B cell (primary cell): ENCODE data around the gene LSM3. TPM values are rescaled to one million over a fixed set of nuclear protein-coding genes. Genes with fewer than 3 reads are reported as not detected.

Experiments used
- ATAC-seq: fragments of 200-7000 bp; cut with Tn5 transposase; one replicate; pipeline ENCODE4 v1.10.0; 2021; ENCODE audit warnings: low read depth, mild to moderate bottlenecking, moderate number of reproducible peaks, moderate library complexity
- CTCF ChIA-PET: fragments of 350-600 bp; sonication (Branson Sonifier 250); formaldehyde crosslinking; loops from one replicate; lab custom pipeline; 2021; ENCODE audit warnings: antibody characterized with exemption, inconsistent platforms; lab: Charles Lee
- POLR2A ChIA-PET: fragments of 350-600 bp; sonication (Branson Sonifier 250); formaldehyde crosslinking; loops from one replicate; lab custom pipeline; 2021; ENCODE audit warnings: antibody characterized with exemption; lab: Charles Lee
- DNase-seq: peaks from one replicate; pipeline ENCODE4 v3.0.0; 2013
- H2AFZ ChIP-seq: 2 replicates; pipeline ENCODE4 v1.6.1; 2012; ENCODE audit warnings: mild to moderate bottlenecking, low read depth, low read length; ENCODE audit not compliant: insufficient read depth, poor library complexity, severe bottlenecking
- H3K27ac ChIP-seq, 2 donors: 1 replicate in 1 of 2; 2 replicates in 1 of 2; pipeline ENCODE4 v1.5.1; 2012 to 2013; ENCODE audit warnings: low read length in 2 of 2, mild to moderate bottlenecking in 2 of 2, moderate library complexity in 1 of 2
- H3K27me3 ChIP-seq, 4 experiments: fragments of 200-600 bp in 1 of 4; sonication (generic) in 1 of 4; replicated peaks in 1 of 4; 1 replicate in 2 of 4; 2 replicates in 2 of 4; pipeline versions ENCODE4 v1.6.1 to v1.7.0; 2013 to 2016; ENCODE audit warnings: low read length in 3 of 4, mild to moderate bottlenecking in 2 of 4, mixed read lengths in 1 of 4, moderate library complexity in 1 of 4; ENCODE audit not compliant: insufficient read depth in 4 of 4, control insufficient read depth in 3 of 4; ENCODE audit errors: control extremely low read depth in 1 of 4
- H3K36me3 ChIP-seq, 2 experiments: replicated peaks in 1 of 2; 1 replicate in 1 of 2; 2 replicates in 1 of 2; pipeline versions ENCODE4 v1.6.1 to v1.7.1; 2013; ENCODE audit warnings: low read length in 1 of 2; ENCODE audit not compliant: insufficient read depth in 2 of 2, control insufficient read depth in 1 of 2; ENCODE audit errors: control extremely low read depth in 1 of 2, extremely low read depth in 1 of 2
- H3K4me1 ChIP-seq, 2 donors: fragments of 200-600 bp in 1 of 2; sonication (generic) in 1 of 2; 1 replicate in 1 of 2; 2 replicates in 1 of 2; pipeline versions ENCODE4 v1.5.1 to v1.6.1; 2013 to 2017; ENCODE audit warnings: low read length in 2 of 2; ENCODE audit not compliant: control insufficient read depth in 2 of 2, insufficient read depth in 2 of 2
- H3K4me2 ChIP-seq: replicated peaks from 2 replicates; pipeline ENCODE3; 2012; ENCODE audit warnings: mild to moderate bottlenecking, low read depth, low read length; ENCODE audit not compliant: poor library complexity, severe bottlenecking
- H3K4me3 ChIP-seq, 5 experiments: fragments of 200-600 bp in 1 of 5; sonication (generic) in 1 of 5; 1 replicate in 3 of 5; 2 replicates in 2 of 5; pipeline versions ENCODE4 v1.5.1 to v1.7.0; 2011 to 2016; ENCODE audit warnings: low read length in 4 of 5, mild to moderate bottlenecking in 4 of 5, low read depth in 2 of 5, control low read depth in 1 of 5, moderate library complexity in 1 of 5; ENCODE audit not compliant: insufficient read depth in 1 of 5; ENCODE audit errors: control extremely low read depth in 1 of 5, extremely low read depth in 1 of 5
- H3K79me2 ChIP-seq: fragments of 200-600 bp; sonication (generic); one replicate; pipeline ENCODE4 v1.6.0; 2016; ENCODE audit warnings: low read length; ENCODE audit not compliant: control insufficient read depth, insufficient read depth
- H3K9ac ChIP-seq: fragments of 200-600 bp; sonication (generic); 2 replicates; pipeline ENCODE4 v1.6.1; 2017; ENCODE audit warnings: mild to moderate bottlenecking, low read length, moderate library complexity
- H3K9me3 ChIP-seq, 3 donors: one replicate each; pipeline versions ENCODE4 v1.6.1 to v1.7.1; 2013; ENCODE audit warnings: low read length in 2 of 3; ENCODE audit not compliant: control insufficient read depth in 2 of 3, insufficient read depth in 1 of 3; ENCODE audit errors: control extremely low read depth in 1 of 3
- H4K20me1 ChIP-seq: 2 replicates; pipeline ENCODE4 v1.6.0; 2012; ENCODE audit warnings: mild to moderate bottlenecking, low read length; ENCODE audit not compliant: insufficient read depth, control insufficient read depth, poor library complexity, severe bottlenecking
- H3K27ac Mint-ChIP-seq: one replicate; pipeline ENCODE4 v1.8.0; 2021; ENCODE audit warnings: mixed read lengths
- H3K27me3 Mint-ChIP-seq: one replicate; pipeline ENCODE4 v1.8.0; 2021; ENCODE audit warnings: mixed read lengths
- H3K4me1 Mint-ChIP-seq: one replicate; pipeline ENCODE4 v1.8.0; 2021; ENCODE audit warnings: mixed read lengths
- H3K4me3 Mint-ChIP-seq: one replicate; pipeline ENCODE4 v1.8.0; 2021; ENCODE audit warnings: mixed read lengths
- H3K9me3 Mint-ChIP-seq: one replicate; pipeline ENCODE4 v1.8.0; 2022; ENCODE audit warnings: mixed read lengths; ENCODE audit not compliant: insufficient read depth
- CTCF ChIP-seq: fragments of 200-600 bp; IDR thresholded peaks from one replicate; pipeline ENCODE4 v1.8.0; 2022; ENCODE audit warnings: antibody characterized with exemption, mild to moderate bottlenecking
- EZH2 ChIP-seq: IDR thresholded peaks from 2 replicates; pipeline ENCODE4 v1.6.1; 2012; ENCODE audit warnings: borderline replicate concordance, low read depth, mild to moderate bottlenecking, moderate library complexity, low read length; ENCODE audit not compliant: insufficient read depth, poor library complexity, severe bottlenecking
- WGBS: methylation state at CpG from one replicate; pipeline ENCODE4 v1.1.5; 2013; ENCODE audit warnings: missing lambda C conversion rate; ENCODE audit not compliant: insufficient coverage; 5-methylcytosine and 5-hydroxymethylcytosine counted together
- intact Hi-C: fragments of 100-400 bp; cut with micrococcal nuclease; formaldehyde crosslinking; loops from one replicate; pipeline ENCODE4 v1.10.0; 2022
- polyA plus RNA-seq: library from polyadenylated mRNA; depleted of rRNA; stranded (reverse); fragments of >200 nt; gene quantifications from 2 replicates; pipeline ENCODE4 v1.2.3, GENCODE V29; 2012
- total RNA-seq, 2 donors: library from RNA; stranded (reverse); fragments of 120-200 nt in 1 of 2; gene quantifications; 1 replicate in 1 of 2; 2 replicates in 1 of 2; pipeline versions ENCODE4 v1.2.3 to v1.2.4, GENCODE V29; 2013 to 2022

LSM3 gene
- total and polyA plus RNA-seq, 2 donors (not counting 1 experiment from before 2014, with no cell fraction given) = 2.8 to 10.0 TPM

DNA sequence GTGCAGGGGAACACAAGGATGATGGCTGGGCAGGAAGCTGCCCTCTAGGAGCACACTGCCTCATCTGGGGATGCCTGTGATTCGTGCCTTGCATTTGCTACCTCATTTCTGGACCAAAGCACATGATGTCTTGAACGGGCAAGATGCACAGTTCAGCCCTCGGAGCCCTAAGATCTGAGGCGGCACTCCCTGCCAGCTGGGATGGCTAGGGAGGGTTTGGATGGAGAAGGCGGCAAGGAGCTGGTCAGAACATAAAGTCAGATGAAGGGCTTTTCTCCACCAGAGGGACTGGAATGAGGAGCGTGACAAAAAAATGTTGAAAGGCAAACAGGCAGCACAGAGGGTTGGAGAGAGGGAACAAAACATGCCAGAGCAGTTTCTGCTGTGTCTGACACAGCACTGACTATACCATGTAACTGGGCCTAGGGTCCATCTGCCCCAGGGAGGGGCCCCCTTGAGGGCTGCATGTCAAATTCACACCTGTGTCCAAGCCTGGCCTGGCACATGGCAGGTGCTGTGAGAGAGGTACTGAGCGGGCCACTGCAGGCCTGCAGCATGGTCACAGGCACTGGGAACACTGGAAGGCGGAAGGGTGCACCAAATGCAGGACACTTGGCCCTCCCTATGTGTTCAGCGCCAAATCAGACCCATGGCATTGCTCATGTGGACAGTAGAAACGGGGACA lies 32.1 kb upstream of the LSM3 start:
- no peak for ATAC-seq
- H3K27ac Mint-ChIP-seq = peak overlapping the region; percentile 92
- H3K9ac ChIP-seq = no peak overlapping the region
- no peaks in the 10 kb centered on the region for H3K9me3 ChIP-seq
- H3K9me3 Mint-ChIP-seq = no peaks in the 10 kb centered on the region
- H3K4me3 Mint-ChIP-seq = no peak overlapping the region
- TF ChIP-seq EZH2 (no peak), CTCF (no peak)
- peaks cover 18 to 21% of the 10 kb centered on the region in 2 donors for H3K4me1 ChIP-seq
- no peak overlapping the region for H2AFZ ChIP-seq
- no peaks in the 10 kb centered on the region for H3K27me3 Mint-ChIP-seq
- H3K27me3 ChIP-seq = no peaks in the 10 kb centered on the region
- no peak overlapping the region for H3K4me2 ChIP-seq
- H3K79me2 ChIP-seq = no peaks in the 10 kb centered on the region
- H3K4me1 Mint-ChIP-seq = peaks cover 17% of the 10 kb centered on the region
- CTCF ChIA-PET = interaction anchor here (0.7 to 1.9 kb wide), 3 partner anchors 22 to 115 kb away, joined by 3 to 4 read pairs (median 3); no protein-coding TSS in a partner anchor
- H3K27ac ChIP-seq = peak overlapping the region; percentile 81 to 95
- intact Hi-C loops = no loop called here
- peaks cover 0 to 62% of the 10 kb centered on the region in 2 experiments for H3K36me3 ChIP-seq
- no peak for DNase-seq
- H3K4me3 ChIP-seq = no peak overlapping the region
- H4K20me1 ChIP-seq = no peaks in the 10 kb centered on the region
- POLR2A ChIA-PET = interaction anchor here (2.2 kb wide), 1 partner anchor 32 kb away, joined by 7 read pairs; the partner anchor contains the start of genes LSM3 and XPC
- WGBS = 94% methylated on average over 10 of the region's 10 CpGs

DNA sequence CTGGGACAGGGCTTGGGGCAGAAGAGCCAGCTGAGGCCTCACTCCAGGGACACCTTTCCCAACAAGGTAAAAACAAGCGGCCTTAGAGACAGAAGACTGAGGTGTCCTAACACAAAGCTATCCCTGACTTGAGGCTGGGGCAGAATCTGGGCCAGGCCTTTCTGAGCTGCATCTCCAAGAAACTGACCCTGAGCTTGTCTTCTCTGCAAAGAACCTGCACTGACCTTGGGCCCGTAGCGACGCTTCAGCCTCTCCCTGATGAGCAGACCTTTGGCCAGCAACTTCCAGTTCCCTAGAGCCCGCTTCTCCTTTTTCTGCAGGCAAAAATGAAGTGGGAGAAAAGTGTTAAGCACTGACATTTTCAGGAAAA lies 31.6 kb upstream of the LSM3 start:
- CTCF ChIA-PET = interaction anchor here (1.9 kb wide), 1 partner anchor 115 kb away, joined by 4 read pairs; no protein-coding TSS in a partner anchor
- H3K27ac ChIP-seq = peak overlapping the region in 1 of 2 donors; percentile 95

More for the DNA sequence above, 31.6 kb upstream of the LSM3 start:
- H2AFZ ChIP-seq = no peak overlapping the region
- H3K79me2 ChIP-seq = no peaks in the 10 kb centered on the region
- ATAC-seq = no peak
- H3K4me3 ChIP-seq = no peak overlapping the region
- H3K4me2 ChIP-seq = no peak overlapping the region
- H3K4me1 ChIP-seq = peaks cover 18 to 21% of the 10 kb centered on the region in 2 donors
- peak overlapping the region; percentile 65 for H3K27ac Mint-ChIP-seq
- POLR2A ChIA-PET = interaction anchor here (2.2 kb wide), 1 partner anchor 32 kb away, joined by 7 read pairs; the partner anchor contains the start of genes LSM3 and XPC
- H4K20me1 ChIP-seq = no peaks in the 10 kb centered on the region
- WGBS = 100% methylated on average over 4 of the region's 5 CpGs
- peaks cover 17% of the 10 kb centered on the region for H3K4me1 Mint-ChIP-seq
- TF ChIP-seq CTCF = no peak
- no peak for TF ChIP-seq EZH2
- no peak for DNase-seq
- H3K9me3 ChIP-seq = no peaks in the 10 kb centered on the region
- H3K36me3 ChIP-seq = peaks cover 0 to 58% of the 10 kb centered on the region in 2 experiments
- intact Hi-C loops = no loop called here
- H3K4me3 Mint-ChIP-seq = no peak overlapping the region
- no peak overlapping the region for H3K9ac ChIP-seq
- no peaks in the 10 kb centered on the region for H3K27me3 ChIP-seq
- no peaks in the 10 kb centered on the region for H3K27me3 Mint-ChIP-seq
- no peaks in the 10 kb centered on the region for H3K9me3 Mint-ChIP-seq
